ES-I3 (cell line): Measurements from ENCODE around the gene METTL3.

Source experiments
- H3K36me3 ChIP-seq: 2 replicates; pipeline ENCODE4 v1.6.1; 2013; ENCODE audit warnings: mild to moderate bottlenecking, low read length, control low read depth, moderate library complexity; ENCODE audit not compliant: insufficient read depth
- H3K4me1 ChIP-seq: 2 replicates; pipeline ENCODE4 v1.6.1; 2013; ENCODE audit warnings: mild to moderate bottlenecking, control low read depth, low read length; ENCODE audit not compliant: insufficient read depth
- H3K9ac ChIP-seq: 2 replicates; pipeline ENCODE4 v1.6.1; 2013; ENCODE audit warnings: low read depth, mild to moderate bottlenecking, low read length, moderate library complexity
- H3K9me3 ChIP-seq: 2 replicates; pipeline ENCODE4 v1.6.1; 2013; ENCODE audit warnings: mild to moderate bottlenecking, low read length, moderate library complexity; ENCODE audit not compliant: control insufficient read depth, insufficient read depth

Gene METTL3

GRCh38 chr14:21535545-21536417, 24.6 kb upstream of the METTL3 start:
- 0 out of 2 replicates have a peak, but pooled peaks cover 3% of the 10 kb centered on the region for H3K36me3 ChIP-seq
- peaks cover 33% of the 10 kb centered on the region for H3K4me1 ChIP-seq
- H3K9ac ChIP-seq = peak overlapping the region; percentile 77
- no peaks in the 10 kb centered on the region for H3K9me3 ChIP-seq

DNA sequence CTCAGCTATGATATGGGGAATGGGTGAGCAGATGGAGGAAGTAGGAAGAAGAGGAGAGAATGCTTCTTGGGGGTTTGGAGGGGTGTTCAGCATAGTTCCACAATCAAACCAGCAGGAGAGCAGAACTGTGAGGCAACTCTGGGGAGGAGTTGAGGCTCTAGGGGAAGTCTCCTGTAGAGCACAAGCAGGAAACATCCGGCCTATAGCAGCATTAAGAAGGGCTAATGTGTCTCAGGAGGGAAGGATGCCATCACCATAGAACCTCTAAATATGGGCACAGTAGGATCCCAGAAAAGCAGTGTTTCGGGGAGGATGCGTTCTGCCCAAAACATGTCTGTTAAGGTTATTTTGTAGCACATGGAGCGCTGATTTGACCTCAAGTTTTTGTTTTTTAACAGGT, 23.4 kb upstream of the METTL3 start:
- Histone ChIP-seq H3K36me3 (0 out of 2 replicates have a peak, but pooled peaks cover 3% of the 10 kb centered on the region), H3K9ac (peak overlapping the region; percentile 77), H3K4me1 (peaks cover 35% of the 10 kb centered on the region), H3K9me3 (no peaks in the 10 kb centered on the region)

DNA sequence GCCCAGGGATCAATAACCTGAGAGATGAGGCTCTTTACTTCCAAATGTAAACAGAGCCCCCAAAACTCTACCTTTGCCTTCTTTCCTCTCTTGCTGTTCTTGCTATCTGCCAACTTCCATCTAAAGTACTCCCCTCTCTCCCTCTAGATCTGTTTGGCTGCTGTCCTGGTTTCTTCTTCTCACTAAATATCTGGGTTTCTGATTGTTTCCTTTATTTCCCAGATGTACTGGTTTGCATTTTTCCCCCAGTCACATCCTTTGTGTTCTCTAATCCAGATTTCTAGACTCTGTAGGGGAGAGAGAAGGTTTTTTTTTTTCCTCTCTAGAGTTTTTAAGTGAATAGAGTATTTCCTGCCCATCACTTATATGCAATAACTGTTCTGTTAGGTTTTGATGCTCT, 22.2 kb upstream of the METTL3 start:
- Histone ChIP-seq H3K4me1 (peaks cover 33% of the 10 kb centered on the region), H3K36me3 (0 out of 2 replicates have a peak, but pooled peaks cover 3% of the 10 kb centered on the region), H3K9me3 (no peaks in the 10 kb centered on the region), H3K9ac (no peak overlapping the region)

GRCh38 chr14:21529515-21529914, 18.4 kb upstream of the METTL3 start:
- Histone ChIP-seq H3K9ac (no peak overlapping the region), H3K36me3 (0 out of 2 replicates have a peak, but pooled peaks cover 5% of the 10 kb centered on the region), H3K9me3 (no peaks in the 10 kb centered on the region), H3K4me1 (peaks cover 32% of the 10 kb centered on the region)

DNA sequence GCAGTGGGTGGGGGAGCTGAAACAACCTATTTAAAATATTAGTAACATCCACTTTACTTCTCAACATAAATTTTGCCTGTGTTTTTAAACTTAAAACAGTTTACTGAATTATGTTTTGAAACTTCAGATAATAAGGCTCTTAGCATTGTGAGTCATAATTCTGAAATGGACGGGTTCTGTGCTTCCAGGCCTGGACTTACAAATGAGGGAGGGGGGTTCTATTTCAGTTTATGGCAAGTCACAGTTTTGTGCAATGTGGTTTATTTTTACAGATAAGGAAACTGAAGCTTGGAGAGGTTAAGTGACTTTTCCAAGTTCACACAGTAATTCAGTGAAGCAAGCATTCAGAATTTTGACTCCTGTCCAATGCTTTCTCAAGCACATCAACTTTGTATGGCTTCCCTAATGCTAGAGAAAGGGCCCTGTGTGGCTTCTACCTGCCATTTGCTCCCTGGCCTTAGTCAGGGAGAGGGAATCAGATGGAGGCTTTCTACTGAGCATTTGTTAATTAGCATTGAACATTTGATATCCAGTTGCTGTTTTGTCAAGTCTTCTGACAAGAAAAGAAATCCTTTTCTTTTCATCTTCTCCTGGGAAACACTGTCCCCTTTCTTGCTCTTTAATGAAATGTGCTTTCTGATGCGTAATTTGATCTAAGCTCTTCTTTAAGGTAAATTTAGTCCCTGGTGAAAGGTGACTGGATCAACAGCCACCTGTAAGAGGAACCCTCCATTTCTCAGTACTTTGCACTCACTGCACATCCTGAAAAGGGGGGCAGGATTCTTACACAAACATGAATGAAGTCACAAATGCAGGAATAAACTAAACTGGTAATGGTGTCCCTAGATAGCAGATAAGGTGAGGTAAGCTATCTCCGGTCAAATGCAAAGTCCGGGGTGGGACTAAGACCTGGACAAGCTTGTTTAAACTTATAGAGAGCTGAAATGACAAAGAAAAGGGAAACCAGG, 17.5 kb upstream of the METTL3 start:
- H3K36me3 ChIP-seq = peaks cover 10% of the 10 kb centered on the region; the same call in 1 of the 2 replicates
- H3K9me3 ChIP-seq = no peaks in the 10 kb centered on the region
- H3K9ac ChIP-seq = no peak overlapping the region
- H3K4me1 ChIP-seq = peaks cover 29% of the 10 kb centered on the region

GRCh38 chr14:21527318-21527679, 16.2 kb upstream of the METTL3 start:
- Histone ChIP-seq H3K9me3 (no peaks in the 10 kb centered on the region), H3K4me1 (peaks cover 21% of the 10 kb centered on the region), H3K36me3 (peaks cover 12% of the 10 kb centered on the region), H3K9ac (peak overlapping the region; percentile 59; the same call in 1 of the 2 replicates)

- Histone ChIP-seq H3K36me3 (peaks cover 16% of the 10 kb centered on the region), H3K4me1 (peaks cover 21% of the 10 kb centered on the region), H3K9ac (peak overlapping the region; percentile 59), H3K9me3 (no peaks in the 10 kb centered on the region)
Measured at GRCh38 chr14:21526672-21527317, 15.7 kb upstream of the METTL3 start.

DNA sequence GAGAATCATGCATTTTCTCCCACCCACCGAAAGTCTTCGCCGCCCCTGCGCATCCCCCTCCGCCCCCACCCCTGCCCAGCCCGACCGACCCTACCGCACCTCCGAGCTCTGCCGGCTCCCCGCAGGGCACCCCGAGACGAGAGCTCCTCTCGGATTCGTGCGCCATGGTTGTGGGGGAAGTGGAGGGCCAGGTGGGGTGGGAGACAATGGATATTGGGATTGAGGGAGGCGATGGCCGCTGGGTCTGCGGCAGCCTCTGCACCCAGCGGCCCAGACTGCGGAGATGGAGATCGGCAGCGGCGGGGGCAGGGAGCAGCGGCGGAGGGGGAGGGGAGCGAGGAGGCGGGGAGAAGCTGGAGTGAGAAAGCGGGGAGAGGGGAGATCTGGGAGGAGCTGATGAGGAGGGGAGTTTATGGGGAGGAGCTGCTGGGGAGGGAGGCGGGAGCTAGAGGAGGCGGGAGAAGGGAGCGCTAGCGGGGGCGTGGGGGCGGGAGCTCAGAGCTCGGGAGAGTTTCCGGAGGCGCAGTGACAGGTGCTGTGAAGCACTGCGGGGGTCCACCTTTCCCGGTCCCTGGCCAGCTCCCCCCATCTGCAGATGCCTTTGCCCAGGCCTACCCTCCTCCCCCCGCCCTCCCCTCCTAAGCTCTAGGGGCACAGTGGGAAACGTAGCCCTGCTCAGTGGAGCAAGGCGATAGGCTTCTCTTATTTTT, 15.0 kb upstream of the METTL3 start, which contains the start of gene SALL2:
TSS of gene SALL2 (minus strand) at position 385 of the 710 bp plus-strand sequence. CDS start at position 166, 219 bp downstream.
- Histone ChIP-seq H3K9ac (peak within 1 kb of the TSS; percentile 61), H3K36me3 (peaks cover 20% of the 10 kb centered on the region), H3K4me1 (peaks cover 21% of the 10 kb centered on the region)

GRCh38 chr14:21525571-21525961, 14.4 kb upstream of the METTL3 start:
- Histone ChIP-seq H3K9ac (peak overlapping the region; percentile 61; the same call in 1 of the 2 replicates), H3K9me3 (no peaks in the 10 kb centered on the region), H3K4me1 (peaks cover 17% of the 10 kb centered on the region), H3K36me3 (peaks cover 20% of the 10 kb centered on the region)

More for the DNA sequence above, 15.0 kb upstream of the METTL3 start, which contains the start of gene SALL2:
- no peaks in the 10 kb centered on the region for H3K9me3 ChIP-seq

- H3K4me1 ChIP-seq = peaks cover 15% of the 10 kb centered on the region
- H3K9ac ChIP-seq = peak overlapping the region; percentile 61; the same call in 1 of the 2 replicates
- H3K36me3 ChIP-seq = peaks cover 20% of the 10 kb centered on the region
- H3K9me3 ChIP-seq = no peaks in the 10 kb centered on the region
Measured at GRCh38 chr14:21524575-21525490, 13.7 kb upstream of the METTL3 start.

DNA sequence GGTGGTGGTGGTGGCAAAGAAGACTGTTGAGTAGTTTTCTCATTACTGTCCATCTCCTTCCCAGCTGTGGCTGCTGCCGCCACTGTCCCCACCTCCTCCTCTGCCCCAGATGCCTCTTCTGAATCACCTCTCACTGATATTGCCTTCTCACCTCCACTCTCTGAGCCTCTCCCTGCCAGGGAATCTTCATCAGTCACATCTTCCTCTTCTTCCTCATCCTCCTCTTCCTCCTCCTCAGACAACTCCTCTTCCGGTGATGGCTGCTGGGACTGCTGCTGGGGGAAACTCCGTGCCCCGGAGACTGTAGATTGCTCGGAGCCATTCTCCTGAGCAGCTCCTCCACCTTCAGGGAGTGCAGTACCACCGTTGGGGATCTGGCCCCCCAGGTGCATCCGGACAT, 12.1 kb upstream of the METTL3 start:
- H3K36me3 ChIP-seq = peaks cover 20% of the 10 kb centered on the region

DNA sequence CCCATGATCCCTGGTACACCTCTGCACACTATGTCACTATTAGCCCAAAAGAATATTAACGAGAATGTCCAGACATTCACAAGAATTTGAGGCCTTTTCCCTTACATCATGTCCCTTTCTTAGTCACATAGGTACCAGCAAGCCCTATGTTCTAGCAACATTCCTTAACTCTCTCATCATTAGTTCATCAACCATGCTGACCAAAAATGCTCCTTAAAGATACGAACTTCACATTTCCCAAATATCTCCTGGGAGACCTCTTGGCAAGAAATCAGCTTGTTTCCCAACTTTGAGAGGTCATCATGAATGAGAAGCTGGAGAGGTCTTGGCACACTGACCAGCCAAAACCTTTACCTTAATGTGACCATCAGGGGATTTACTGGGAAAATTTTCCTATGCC, 10.4 kb upstream of the METTL3 start:
- Histone ChIP-seq H3K36me3 (peaks cover 20% of the 10 kb centered on the region), H3K9ac (no peak overlapping the region), H3K4me1 (peaks cover 2% of the 10 kb centered on the region), H3K9me3 (no peaks in the 10 kb centered on the region)

More for the DNA sequence above, 12.1 kb upstream of the METTL3 start:
- H3K9ac ChIP-seq = no peak overlapping the region
- H3K9me3 ChIP-seq = no peaks in the 10 kb centered on the region
- H3K4me1 ChIP-seq = peaks cover 3% of the 10 kb centered on the region
